ENCODE measurements around the gene PHACTR1. TPM values are rescaled to one million over a fixed set of nuclear protein-coding genes. Genes with fewer than 3 reads are reported as not detected.

PHACTR1 gene
- total RNA-seq, 1 donor from 2014 or later = 8.5 TPM

DNA sequence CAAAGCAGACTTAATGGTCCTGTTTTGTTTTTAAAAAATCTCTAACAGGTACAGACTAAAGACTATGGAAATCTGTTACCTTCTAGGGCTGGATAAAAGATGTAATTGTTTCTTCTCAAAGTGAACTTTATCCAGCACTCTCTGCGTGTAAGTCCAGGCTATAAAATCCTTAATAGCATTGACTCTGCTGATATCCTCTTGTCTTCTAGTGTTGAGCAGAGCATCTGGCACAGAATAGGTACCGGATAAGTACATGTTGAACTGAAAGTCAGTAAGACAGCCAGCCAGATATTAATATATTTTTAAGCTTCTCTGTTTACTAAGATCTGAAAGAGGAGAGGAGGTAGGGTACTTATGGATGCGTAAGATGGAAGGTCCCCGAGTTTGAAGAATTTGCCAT lies 349.5 kb downstream of the PHACTR1 start:
- Histone ChIP-seq H3K9me3 (ENCODE audit: insufficient read depth, low read depth, low read length) (no peaks in the 10 kb centered on the region), H3K9ac (ENCODE audit: low read length) (no peak overlapping the region), H3K27me3 (ENCODE audit: insufficient read depth, low read length) (no peaks in the 10 kb centered on the region), H3K27ac (ENCODE audit: low read depth, low read length) (no peak overlapping the region), H3K4me2 (ENCODE audit: low read length) (no peak overlapping the region), H3K36me3 (ENCODE audit: insufficient read depth, low read length) (no peaks in the 10 kb centered on the region), H3K4me1 (ENCODE audit: insufficient read depth, low read length) (no peaks in the 10 kb centered on the region), H2AFZ (ENCODE audit: low read depth, low read length) (no peak overlapping the region), H3K4me3 (ENCODE audit: insufficient read depth, low read depth, low read length) (no peak overlapping the region), H3K79me2 (ENCODE audit: insufficient read depth, low read length) (no peaks in the 10 kb centered on the region), H4K20me1 (ENCODE audit: insufficient read depth, low read length) (no peaks in the 10 kb centered on the region)
- H3K4me3 Mint-ChIP-seq (ENCODE audit: unreplicated experiment) = no peak overlapping the region
- no peaks in the 10 kb centered on the region for H3K4me1 Mint-ChIP-seq (ENCODE audit: low read depth, unreplicated experiment)
- H3K9me3 Mint-ChIP-seq (ENCODE audit: unreplicated experiment) = no peaks in the 10 kb centered on the region
- DNase-seq (ENCODE audit: low read depth) (no peak), FAIRE-seq (no peak)
- H3K27me3 Mint-ChIP-seq (ENCODE audit: low read depth, unreplicated experiment) = no peaks in the 10 kb centered on the region
- H3K36me3 Mint-ChIP-seq (ENCODE audit: low read depth, unreplicated experiment) = no peaks in the 10 kb centered on the region
- no peak for TF ChIP-seq CTCF (IDR thresholded peaks at IDR 0.05; ENCODE audit: insufficient read depth, low read depth, low read length)
- no peak for TF ChIP-seq EZH2 (IDR thresholded peaks at IDR 0.05; ENCODE audit: insufficient read depth, low read length)
- no peak overlapping the region for H3K27ac Mint-ChIP-seq (ENCODE audit: unreplicated experiment)

GRCh38 chr6:13066820-13067219 lies 350.3 kb downstream of the PHACTR1 start:
- Histone ChIP-seq H4K20me1 (ENCODE audit: insufficient read depth, low read length) (no peaks in the 10 kb centered on the region), H3K36me3 (ENCODE audit: insufficient read depth, low read length) (no peaks in the 10 kb centered on the region), H3K27ac (ENCODE audit: low read depth, low read length) (no peak overlapping the region), H3K9ac (ENCODE audit: low read length) (no peak overlapping the region), H3K79me2 (ENCODE audit: insufficient read depth, low read length) (no peaks in the 10 kb centered on the region), H3K27me3 (ENCODE audit: insufficient read depth, low read length) (no peaks in the 10 kb centered on the region), H3K4me1 (ENCODE audit: insufficient read depth, low read length) (no peaks in the 10 kb centered on the region), H3K4me3 (ENCODE audit: insufficient read depth, low read depth, low read length) (no peak overlapping the region), H3K4me2 (ENCODE audit: low read length) (no peak overlapping the region), H2AFZ (ENCODE audit: low read depth, low read length) (no peak overlapping the region), H3K9me3 (ENCODE audit: insufficient read depth, low read depth, low read length) (no peaks in the 10 kb centered on the region)
- TF ChIP-seq EZH2 (IDR thresholded peaks at IDR 0.05; ENCODE audit: insufficient read depth, low read length) (no peak), CTCF (IDR thresholded peaks at IDR 0.05; ENCODE audit: insufficient read depth, low read depth, low read length) (no peak)
- Mint-ChIP-seq H3K36me3 (ENCODE audit: low read depth, unreplicated experiment) (no peaks in the 10 kb centered on the region), H3K9me3 (ENCODE audit: unreplicated experiment) (no peaks in the 10 kb centered on the region), H3K4me3 (ENCODE audit: unreplicated experiment) (no peak overlapping the region), H3K4me1 (ENCODE audit: low read depth, unreplicated experiment) (no peaks in the 10 kb centered on the region), H3K27ac (ENCODE audit: unreplicated experiment) (no peak overlapping the region), H3K27me3 (ENCODE audit: low read depth, unreplicated experiment) (no peaks in the 10 kb centered on the region)
- FAIRE-seq (no peak), DNase-seq (ENCODE audit: low read depth) (no peak)

- H3K9me3 Mint-ChIP-seq (ENCODE audit: unreplicated experiment) = no peaks in the 10 kb centered on the region
- H3K27ac Mint-ChIP-seq (ENCODE audit: unreplicated experiment) = no peak overlapping the region
- H3K9ac ChIP-seq (ENCODE audit: low read length) = no peak overlapping the region
- no peaks in the 10 kb centered on the region for H3K79me2 ChIP-seq (ENCODE audit: insufficient read depth, low read length)
- FAIRE-seq (no peak), DNase-seq (ENCODE audit: low read depth) (no peak)
- no peaks in the 10 kb centered on the region for H3K4me1 Mint-ChIP-seq (ENCODE audit: low read depth, unreplicated experiment)
- H3K36me3 Mint-ChIP-seq (ENCODE audit: low read depth, unreplicated experiment) = no peaks in the 10 kb centered on the region
- H3K9me3 ChIP-seq (ENCODE audit: insufficient read depth, low read depth, low read length) = no peaks in the 10 kb centered on the region
- H3K4me1 ChIP-seq (ENCODE audit: insufficient read depth, low read length) = no peaks in the 10 kb centered on the region
- TF ChIP-seq CTCF (IDR thresholded peaks at IDR 0.05; ENCODE audit: insufficient read depth, low read depth, low read length) (no peak), EZH2 (IDR thresholded peaks at IDR 0.05; ENCODE audit: insufficient read depth, low read length) (no peak)
- no peaks in the 10 kb centered on the region for H4K20me1 ChIP-seq (ENCODE audit: insufficient read depth, low read length)
- no peaks in the 10 kb centered on the region for H3K36me3 ChIP-seq (ENCODE audit: insufficient read depth, low read length)
- no peaks in the 10 kb centered on the region for H3K27me3 Mint-ChIP-seq (ENCODE audit: low read depth, unreplicated experiment)
- H3K4me2 ChIP-seq (ENCODE audit: low read length) = no peak overlapping the region
- no peaks in the 10 kb centered on the region for H3K27me3 ChIP-seq (ENCODE audit: insufficient read depth, low read length)
- no peak overlapping the region for H3K4me3 ChIP-seq (ENCODE audit: insufficient read depth, low read depth, low read length)
- H3K4me3 Mint-ChIP-seq (ENCODE audit: unreplicated experiment) = no peak overlapping the region
- no peak overlapping the region for H2AFZ ChIP-seq (ENCODE audit: low read depth, low read length)
- H3K27ac ChIP-seq (ENCODE audit: low read depth, low read length) = no peak overlapping the region
These were observed 352.1 kb downstream of the PHACTR1 start for GRCh38 chr6:13068586-13069210.

Data from astrocyte (in vitro differentiated cells and primary cell).